ENCODE data around the gene MLXIPL. TPM values are rescaled to one million over a fixed set of nuclear protein-coding genes. Genes with fewer than 3 reads are reported as not detected.
"Not testable (repeated sequence)": the region's sequence is repeated elsewhere in the genome, so short reads cannot be mapped to it uniquely, and the experiment has no call there.

Gene MLXIPL
- total and polyA plus RNA-seq, 2 of the 8 experiments (the other 6 are each of a cell fraction or from before 2014, with no cell fraction given), result 9.4 to 10.6 TPM

GRCh38 chr7:73659983-73660382, 35.7 kb upstream of the MLXIPL start (continued):
- no peak for TF ChIP-seq ATF3 (IDR thresholded peaks at IDR 0.05; ENCODE audit: insufficient read depth, low read depth, low read length)

GRCh38 chr7:73655309-73655708, 31.0 kb upstream of the MLXIPL start:
- not testable (repeated sequence) for H3K79me2 ChIP-seq (ENCODE audit: control insufficient read depth in 1 of 2, insufficient read depth in 2 of 2, low read length in 2 of 2)
- CTCF ChIA-PET (ENCODE audit: partially characterized antibody), result interaction anchor here (0.8 to 1.5 kb wide), 3 partner anchors 13 to 40 kb away, joined by 3 to 6 read pairs (median 3); no protein-coding TSS in a partner anchor

More at GRCh38 chr7:73655309-73655708, 31.0 kb upstream of the MLXIPL start:
- not testable (repeated sequence) for H2BK15ac ChIP-seq (ENCODE audit: low read length); H2BK20ac ChIP-seq (ENCODE audit: low read length); H2BK5ac ChIP-seq (ENCODE audit: low read depth, low read length); H2BK12ac ChIP-seq (ENCODE audit: low read depth, low read length); H2AK5ac ChIP-seq (ENCODE audit: low read depth, low read length); H3K4me1 ChIP-seq (replicated peaks in 1 of 4; ENCODE audit: control insufficient read depth in 3 of 4, insufficient read depth in 4 of 4, low read length in 3 of 4); H3K79me1 ChIP-seq (ENCODE audit: low read depth, low read length); H3K9ac ChIP-seq (replicated peaks in 1 of 4; ENCODE audit: extremely low read depth in 1 of 4, low read depth in 3 of 4, low read length in 3 of 4); H3K27me3 ChIP-seq (replicated peaks in 1 of 4; ENCODE audit: control insufficient read depth in 3 of 4, extremely low read depth in 1 of 4, insufficient read depth in 3 of 4, low read length in 3 of 4); H3K4me2 ChIP-seq (ENCODE audit: insufficient read depth in 1 of 2, low read depth in 2 of 2, low read length in 2 of 2); H4K5ac ChIP-seq (ENCODE audit: insufficient read length, low read depth, low read length); H3K4me3 ChIP-seq (ENCODE audit: extremely low read depth in 1 of 4, insufficient read depth in 2 of 4, low read depth in 3 of 4, low read length in 4 of 4); H4K8ac ChIP-seq (ENCODE audit: extremely low read depth, insufficient read depth, low read length); H3K36me3 ChIP-seq (ENCODE audit: control insufficient read depth in 2 of 4, insufficient read depth in 4 of 4, low read length in 3 of 4); FAIRE-seq; DNase-seq (ENCODE audit: low read depth in 1 of 2, low spot score in 2 of 2); H3K18ac ChIP-seq (ENCODE audit: extremely low read depth, low read length); H4K91ac ChIP-seq (replicated peaks; ENCODE audit: insufficient read length, low read length); H3K9me3 ChIP-seq (ENCODE audit: insufficient read depth in 2 of 2, low read depth in 1 of 2, low read length in 1 of 2); H3K56ac ChIP-seq (replicated peaks; ENCODE audit: insufficient read length, low read depth, low read length); H3K4ac ChIP-seq (replicated peaks; ENCODE audit: insufficient read length, low read depth, low read length); H3K27ac ChIP-seq (ENCODE audit: low read depth, low read length); H3K23me2 ChIP-seq (ENCODE audit: low read depth, low read length); H4K20me1 ChIP-seq (replicated peaks in 1 of 2; ENCODE audit: control insufficient read depth in 1 of 2, insufficient read depth in 2 of 2, low read length in 2 of 2); H3K23ac ChIP-seq (ENCODE audit: insufficient read length); H2AFZ ChIP-seq (ENCODE audit: low read length); H2BK120ac ChIP-seq (replicated peaks; ENCODE audit: low read depth, low read length); H3K14ac ChIP-seq (ENCODE audit: insufficient read length)
- WGBS, 2 experiments (ENCODE audit: extremely low coverage in 1 of 2, insufficient coverage in 1 of 2, insufficient read length in 1 of 2, insufficient replicate concordance in 2 of 2, low coverage in 1 of 2, low lambda C conversion rate in 2 of 2, missing lambda C conversion rate in 1 of 2), result 90% methylated on average over 4 of the region's 4 CpGs; no CpG with 5 or more reads in 1 of the 2 experiments
- POLR2A ChIA-PET (ENCODE audit: partially characterized antibody), result interaction anchor here (1.3 kb wide), 1 partner anchor 48 kb away, joined by 3 read pairs; no protein-coding TSS in a partner anchor
